ENCODE data around the gene CTNS. TPM values are rescaled to one million over a fixed set of nuclear protein-coding genes. Genes with fewer than 3 reads are reported as not detected.

Gene CTNS
- polyA plus RNA-seq, 1 donor from 2014 or later, result 8.8 TPM

DNA sequence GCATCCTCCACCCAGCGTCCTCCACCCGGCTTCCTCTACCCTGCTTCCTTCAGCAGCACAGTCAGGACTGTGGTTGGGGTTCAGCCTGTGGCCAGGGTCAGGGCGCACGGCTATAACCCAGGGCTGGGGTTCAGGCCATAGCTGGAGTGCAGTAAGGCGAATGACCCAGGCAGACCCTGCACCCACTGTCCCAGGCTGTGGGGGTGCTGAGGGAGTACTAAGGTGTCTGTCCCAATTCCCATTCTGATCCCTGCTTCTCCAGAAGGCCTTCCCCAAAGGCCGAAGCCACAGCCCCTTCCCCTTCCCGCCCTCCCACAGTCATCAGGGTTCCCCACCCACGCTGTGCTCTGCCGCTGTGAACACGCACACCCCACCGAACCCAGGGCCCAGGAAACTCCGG is 44.5 kb downstream of the CTNS start:
- Histone ChIP-seq H4K20me1 (ENCODE audit: insufficient read depth) (no peaks in the 10 kb centered on the region), H3K36me3 (ENCODE audit: insufficient read depth, low read length) (no peaks in the 10 kb centered on the region), H3K27me3 (ENCODE audit: insufficient read depth, low read depth, low read length) (no peaks in the 10 kb centered on the region), H3K9me2 (ENCODE audit: insufficient read depth, low read length) (no peaks in the 10 kb centered on the region), H3K27ac (ENCODE audit: low read length) (no peak overlapping the region), H3K4me3 (ENCODE audit: low read length) (no peak overlapping the region), H3K9me3 (ENCODE audit: low read length) (no peaks in the 10 kb centered on the region), H3K4me2 (ENCODE audit: low read length) (no peak overlapping the region), H3F3A (ENCODE audit: insufficient read depth, low read length, poor library complexity, severe bottlenecking) (no peaks in the 10 kb centered on the region), H3K9ac (ENCODE audit: low read length) (no peak overlapping the region), H3K79me2 (replicated peaks; ENCODE audit: insufficient read depth, low read length) (no peaks in the 10 kb centered on the region), H2AFZ (ENCODE audit: low read depth, low read length) (no peak overlapping the region)
- TF ChIP-seq RAD21 (conservative IDR thresholded peaks at IDR 0.05) (no peak), EP300 (conservative IDR thresholded peaks at IDR 0.05; ENCODE audit: poor library complexity, severe bottlenecking) (no peak), MXI1 (conservative IDR thresholded peaks at IDR 0.05; ENCODE audit: poor library complexity, severe bottlenecking) (no peak), SMC3 (conservative IDR thresholded peaks at IDR 0.05; ENCODE audit: poor library complexity) (no peak), POLR2AphosphoS5 (IDR thresholded peaks at IDR 0.05) (no peak), TAF1 (IDR thresholded peaks at IDR 0.05; ENCODE audit: low read depth) (no peak), CTCF (IDR thresholded peaks at IDR 0.05; ENCODE audit: poor library complexity, severe bottlenecking) (no peak), REST (IDR thresholded peaks at IDR 0.05; ENCODE audit: borderline replicate concordance) (no peak), EZH2 (IDR thresholded peaks at IDR 0.05; ENCODE audit: borderline replicate concordance, insufficient read depth, low read length, poor library complexity, severe bottlenecking) (no peak)

GRCh38 chr17:3681565-3681964 is 45.0 kb downstream of the CTNS start:
- H3K36me3 ChIP-seq (ENCODE audit: insufficient read depth, low read length), result no peaks in the 10 kb centered on the region
- TF ChIP-seq CTCF (IDR thresholded peaks at IDR 0.05; ENCODE audit: poor library complexity, severe bottlenecking), result no peak
- no peak for TF ChIP-seq EZH2 (IDR thresholded peaks at IDR 0.05; ENCODE audit: borderline replicate concordance, insufficient read depth, low read length, poor library complexity, severe bottlenecking)
- TF ChIP-seq MXI1 (conservative IDR thresholded peaks at IDR 0.05; ENCODE audit: poor library complexity, severe bottlenecking), result no peak
- no peak for TF ChIP-seq SMC3 (conservative IDR thresholded peaks at IDR 0.05; ENCODE audit: poor library complexity)
- no peak for TF ChIP-seq RAD21 (conservative IDR thresholded peaks at IDR 0.05)
- no peak for TF ChIP-seq POLR2AphosphoS5 (IDR thresholded peaks at IDR 0.05)
- TF ChIP-seq EP300 (conservative IDR thresholded peaks at IDR 0.05; ENCODE audit: poor library complexity, severe bottlenecking), result no peak
- TF ChIP-seq REST (IDR thresholded peaks at IDR 0.05; ENCODE audit: borderline replicate concordance), result no peak
- no peak for TF ChIP-seq TAF1 (IDR thresholded peaks at IDR 0.05; ENCODE audit: low read depth)
- H3K79me2 ChIP-seq (replicated peaks; ENCODE audit: insufficient read depth, low read length), result no peaks in the 10 kb centered on the region
- no peak overlapping the region for H3K27ac ChIP-seq (ENCODE audit: low read length)
- H4K20me1 ChIP-seq (ENCODE audit: insufficient read depth), result no peaks in the 10 kb centered on the region
- H2AFZ ChIP-seq (ENCODE audit: low read depth, low read length), result no peak overlapping the region
- no peak overlapping the region for H3K4me3 ChIP-seq (ENCODE audit: low read length)
- H3F3A ChIP-seq (ENCODE audit: insufficient read depth, low read length, poor library complexity, severe bottlenecking), result no peaks in the 10 kb centered on the region
- H3K9me2 ChIP-seq (ENCODE audit: insufficient read depth, low read length), result no peaks in the 10 kb centered on the region
- H3K4me2 ChIP-seq (ENCODE audit: low read length), result no peak overlapping the region
- no peaks in the 10 kb centered on the region for H3K27me3 ChIP-seq (ENCODE audit: insufficient read depth, low read depth, low read length)
- no peaks in the 10 kb centered on the region for H3K9me3 ChIP-seq (ENCODE audit: low read length)
- H3K9ac ChIP-seq (ENCODE audit: low read length), result no peak overlapping the region
